Measurements from ENCODE around the gene GYPC.
"Not testable (repeated sequence)": the region's sequence is repeated elsewhere in the genome, so short reads cannot be mapped to it uniquely, and the experiment has no call there.

GYPC gene

GRCh38 chr2:126717277-126717676 lies 61.3 kb downstream of the GYPC start:
- H3K4me3 Mint-ChIP-seq; H3K27me3 Mint-ChIP-seq; H3K9me3 Mint-ChIP-seq (ENCODE audit: low read depth); H3K36me3 Mint-ChIP-seq; H3K27ac Mint-ChIP-seq; H3K4me1 Mint-ChIP-seq (ENCODE audit: low read depth): not testable (repeated sequence)

- Mint-ChIP-seq H3K36me3 (peaks cover 3% of the 10 kb centered on the region), H3K4me3 (no peak overlapping the region), H3K27ac (no peak overlapping the region), H3K4me1 (ENCODE audit: low read depth) (no peaks in the 10 kb centered on the region), H3K9me3 (ENCODE audit: low read depth) (no peaks in the 10 kb centered on the region), H3K27me3 (no peaks in the 10 kb centered on the region)
Observed at GRCh38 chr2:126717928-126718327, 62.0 kb downstream of the GYPC start.

GRCh38 chr2:126719191-126719832 lies 63.4 kb downstream of the GYPC start:
- Mint-ChIP-seq H3K4me1 (ENCODE audit: low read depth) (no peaks in the 10 kb centered on the region), H3K9me3 (ENCODE audit: low read depth) (no peaks in the 10 kb centered on the region), H3K27me3 (no peaks in the 10 kb centered on the region), H3K4me3 (no peak overlapping the region), H3K27ac (no peak overlapping the region), H3K36me3 (peaks cover 6% of the 10 kb centered on the region)

GRCh38 chr2:126719833-126720351 lies 63.9 kb downstream of the GYPC start:
- H3K9me3 Mint-ChIP-seq (ENCODE audit: low read depth), result peaks cover under 1% of the 10 kb centered on the region
- H3K27me3 Mint-ChIP-seq, result no peaks in the 10 kb centered on the region
- H3K27ac Mint-ChIP-seq, result no peak overlapping the region
- no peaks in the 10 kb centered on the region for H3K4me1 Mint-ChIP-seq (ENCODE audit: low read depth)
- peaks cover 6% of the 10 kb centered on the region for H3K36me3 Mint-ChIP-seq
- no peak overlapping the region for H3K4me3 Mint-ChIP-seq

- peaks cover 11% of the 10 kb centered on the region for H3K36me3 Mint-ChIP-seq
- no peak overlapping the region for H3K27ac Mint-ChIP-seq
- no peak overlapping the region for H3K4me3 Mint-ChIP-seq
- peaks cover 8% of the 10 kb centered on the region for H3K9me3 Mint-ChIP-seq (ENCODE audit: low read depth)
- no peaks in the 10 kb centered on the region for H3K4me1 Mint-ChIP-seq (ENCODE audit: low read depth)
- H3K27me3 Mint-ChIP-seq, result no peaks in the 10 kb centered on the region
Observed at GRCh38 chr2:126720638-126721037, 64.7 kb downstream of the GYPC start.

- Mint-ChIP-seq H3K27me3 (no peaks in the 10 kb centered on the region), H3K36me3 (peaks cover 15% of the 10 kb centered on the region), H3K4me1 (ENCODE audit: low read depth) (no peaks in the 10 kb centered on the region), H3K27ac (no peak overlapping the region), H3K9me3 (ENCODE audit: low read depth) (peaks cover 14% of the 10 kb centered on the region), H3K4me3 (no peak overlapping the region)
Observed at GRCh38 chr2:126722081-126722480, 66.1 kb downstream of the GYPC start.

- H3K9me3 Mint-ChIP-seq (ENCODE audit: low read depth), result peaks cover 14% of the 10 kb centered on the region
- H3K4me1 Mint-ChIP-seq (ENCODE audit: low read depth), result no peaks in the 10 kb centered on the region
- H3K27ac Mint-ChIP-seq, result no peak overlapping the region
- H3K27me3 Mint-ChIP-seq, result no peaks in the 10 kb centered on the region
- H3K4me3 Mint-ChIP-seq, result no peak overlapping the region
- H3K36me3 Mint-ChIP-seq, result peaks cover 15% of the 10 kb centered on the region
Observed at GRCh38 chr2:126722546-126722945, 66.6 kb downstream of the GYPC start.

- Mint-ChIP-seq H3K27ac (no peak overlapping the region), H3K4me3 (no peak overlapping the region), H3K36me3 (peaks cover 15% of the 10 kb centered on the region)
Observed at GRCh38 chr2:126723281-126723815, 67.4 kb downstream of the GYPC start.

GRCh38 chr2:126725580-126725979 lies 69.6 kb downstream of the GYPC start:
- Mint-ChIP-seq H3K4me1 (ENCODE audit: low read depth) (no peaks in the 10 kb centered on the region), H3K9me3 (ENCODE audit: low read depth) (peaks cover 14% of the 10 kb centered on the region), H3K36me3 (peaks cover 15% of the 10 kb centered on the region), H3K27ac (no peak overlapping the region), H3K27me3 (no peaks in the 10 kb centered on the region), H3K4me3 (no peak overlapping the region)

More at GRCh38 chr2:126723281-126723815, 67.4 kb downstream of the GYPC start:
- Mint-ChIP-seq H3K4me1 (ENCODE audit: low read depth) (no peaks in the 10 kb centered on the region), H3K27me3 (no peaks in the 10 kb centered on the region), H3K9me3 (ENCODE audit: low read depth) (peaks cover 14% of the 10 kb centered on the region)

- Mint-ChIP-seq H3K36me3 (peaks cover 11% of the 10 kb centered on the region), H3K27ac (no peak overlapping the region), H3K4me3 (no peak overlapping the region), H3K4me1 (ENCODE audit: low read depth) (no peaks in the 10 kb centered on the region), H3K27me3 (no peaks in the 10 kb centered on the region), H3K9me3 (ENCODE audit: low read depth) (peaks cover 13% of the 10 kb centered on the region)
Observed at GRCh38 chr2:126729896-126730295, 73.9 kb downstream of the GYPC start.

- Mint-ChIP-seq H3K9me3 (ENCODE audit: low read depth) (peaks cover 5% of the 10 kb centered on the region), H3K36me3 (peaks cover 4% of the 10 kb centered on the region), H3K4me1 (ENCODE audit: low read depth) (no peaks in the 10 kb centered on the region), H3K27ac (no peak overlapping the region), H3K4me3 (no peak overlapping the region), H3K27me3 (no peaks in the 10 kb centered on the region)
Observed at GRCh38 chr2:126730655-126731054, 74.7 kb downstream of the GYPC start.

- H3K9me3 Mint-ChIP-seq (ENCODE audit: low read depth), result no peaks in the 10 kb centered on the region
- H3K27ac Mint-ChIP-seq, result no peak overlapping the region
- H3K36me3 Mint-ChIP-seq, result no peaks in the 10 kb centered on the region
- no peaks in the 10 kb centered on the region for H3K27me3 Mint-ChIP-seq
- H3K4me1 Mint-ChIP-seq (ENCODE audit: low read depth), result no peaks in the 10 kb centered on the region
- H3K4me3 Mint-ChIP-seq, result no peak overlapping the region
Observed at GRCh38 chr2:126731353-126731752, 75.4 kb downstream of the GYPC start.

- Mint-ChIP-seq H3K9me3 (ENCODE audit: low read depth) (no peaks in the 10 kb centered on the region), H3K4me3 (no peak overlapping the region), H3K27me3 (no peaks in the 10 kb centered on the region), H3K27ac (no peak overlapping the region), H3K4me1 (ENCODE audit: low read depth) (no peaks in the 10 kb centered on the region), H3K36me3 (no peaks in the 10 kb centered on the region)
Observed at GRCh38 chr2:126732682-126733245, 76.8 kb downstream of the GYPC start.

GRCh38 chr2:126733795-126734194 lies 77.8 kb downstream of the GYPC start:
- H3K9me3 Mint-ChIP-seq (ENCODE audit: low read depth), result no peaks in the 10 kb centered on the region
- no peak overlapping the region for H3K27ac Mint-ChIP-seq
- no peaks in the 10 kb centered on the region for H3K36me3 Mint-ChIP-seq
- H3K4me3 Mint-ChIP-seq, result no peak overlapping the region
- H3K4me1 Mint-ChIP-seq (ENCODE audit: low read depth), result no peaks in the 10 kb centered on the region
- H3K27me3 Mint-ChIP-seq, result no peaks in the 10 kb centered on the region

- H3K9me3 Mint-ChIP-seq (ENCODE audit: low read depth), result no peaks in the 10 kb centered on the region
- H3K36me3 Mint-ChIP-seq, result no peaks in the 10 kb centered on the region
- no peak overlapping the region for H3K4me3 Mint-ChIP-seq
- H3K27me3 Mint-ChIP-seq, result no peaks in the 10 kb centered on the region
- peaks cover 7% of the 10 kb centered on the region for H3K4me1 Mint-ChIP-seq (ENCODE audit: low read depth)
- no peak overlapping the region for H3K27ac Mint-ChIP-seq
Observed at GRCh38 chr2:126736133-126736874, 80.3 kb downstream of the GYPC start.
